ENCODE measurements around the gene GRM2. TPM values are rescaled to one million over a fixed set of nuclear protein-coding genes. Genes with fewer than 3 reads are reported as not detected.

Gene GRM2
- total and polyA plus RNA-seq, 10 of the 15 experiments (the other 5 are each of a cell fraction or from before 2014, with no cell fraction given) = 0.01 to 0.14 (median 0.06) TPM; not detected in 5

DNA sequence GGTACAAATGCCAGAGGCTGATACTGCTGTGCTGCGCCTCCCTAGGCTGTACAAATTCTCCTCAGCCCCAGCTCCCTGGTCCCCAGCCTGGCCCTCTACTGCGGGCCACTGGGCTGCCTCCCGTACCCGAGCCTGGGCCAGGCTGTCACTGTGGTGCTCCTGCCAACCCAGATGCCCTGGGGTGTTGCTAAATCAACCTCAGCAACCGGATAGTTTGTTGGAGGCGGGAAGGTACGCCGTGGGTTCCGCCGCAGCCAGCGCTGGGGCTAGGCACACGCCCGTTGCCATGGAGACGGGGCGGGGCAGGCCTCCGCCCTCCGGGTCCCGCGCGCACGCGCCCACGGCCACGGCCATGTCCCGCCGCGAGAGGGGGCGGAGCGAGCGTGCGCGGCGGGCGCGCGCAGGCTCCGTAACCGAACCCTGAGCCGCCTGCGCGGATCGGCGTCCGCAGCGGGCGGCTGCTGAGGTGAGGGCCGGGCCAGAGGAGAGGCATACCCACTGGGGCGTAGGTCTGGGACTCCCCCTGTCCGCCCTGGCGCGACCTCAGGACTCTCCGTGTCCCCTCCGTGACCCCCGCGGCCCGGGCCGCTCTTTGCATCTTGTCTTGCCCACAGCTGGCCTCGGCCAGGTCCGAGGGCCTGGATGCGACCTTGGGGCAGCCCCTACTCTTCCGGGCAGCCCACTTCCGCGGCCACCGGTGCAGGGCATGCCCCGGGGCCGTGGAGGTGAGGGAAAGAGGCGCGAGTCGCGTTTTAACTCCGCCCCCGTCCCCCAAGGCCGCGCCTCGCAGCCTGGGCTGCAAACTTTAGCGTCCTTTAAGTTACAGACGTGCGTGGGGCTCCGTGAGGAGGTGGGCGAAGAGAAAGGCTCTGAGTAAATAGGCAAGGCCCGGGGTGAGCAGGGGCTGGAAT lies 35.8 kb upstream of the GRM2 start, which contains the start of gene TEX264 (continued):
- TF ChIP-seq EGR1 (IDR thresholded peaks at IDR 0.05; ENCODE audit: borderline replicate concordance in 1 of 2, low read depth in 2 of 2, low read length in 2 of 2) = peak in 1 of 2 experiments; percentile 81; a peak in 2 of 3 replicates
- TF ChIP-seq CEBPZ (IDR thresholded peaks at IDR 0.05; ENCODE audit: low read depth, low read length) = no peak
- TF ChIP-seq ZNF384 (IDR thresholded peaks at IDR 0.05; ENCODE audit: borderline replicate concordance, low read depth, low read length) = no peak
- peak; percentile 85; the same call in 1 of the 2 replicates for TF ChIP-seq POLR2AphosphoS2 (IDR thresholded peaks at IDR 0.05; ENCODE audit: low read depth, low read length)
- TF ChIP-seq BMI1 (IDR thresholded peaks at IDR 0.05; ENCODE audit: borderline replicate concordance) = peak; percentile 96
- no peak for TF ChIP-seq ATF3 (IDR thresholded peaks at IDR 0.05; ENCODE audit: borderline replicate concordance, extremely low read depth, low read depth, low read length)
- TF ChIP-seq NKRF (conservative IDR thresholded peaks at IDR 0.05) = peak; percentile 45
- TF ChIP-seq, protein P1, sequence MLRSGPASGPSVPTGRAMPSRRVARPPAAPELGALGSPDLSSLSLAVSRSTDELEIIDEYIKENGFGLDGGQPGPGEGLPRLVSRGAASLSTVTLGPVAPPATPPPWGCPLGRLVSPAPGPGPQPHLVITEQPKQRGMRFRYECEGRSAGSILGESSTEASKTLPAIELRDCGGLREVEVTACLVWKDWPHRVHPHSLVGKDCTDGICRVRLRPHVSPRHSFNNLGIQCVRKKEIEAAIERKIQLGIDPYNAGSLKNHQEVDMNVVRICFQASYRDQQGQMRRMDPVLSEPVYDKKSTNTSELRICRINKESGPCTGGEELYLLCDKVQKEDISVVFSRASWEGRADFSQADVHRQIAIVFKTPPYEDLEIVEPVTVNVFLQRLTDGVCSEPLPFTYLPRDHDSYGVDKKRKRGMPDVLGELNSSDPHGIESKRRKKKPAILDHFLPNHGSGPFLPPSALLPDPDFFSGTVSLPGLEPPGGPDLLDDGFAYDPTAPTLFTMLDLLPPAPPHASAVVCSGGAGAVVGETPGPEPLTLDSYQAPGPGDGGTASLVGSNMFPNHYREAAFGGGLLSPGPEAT (IDR thresholded peaks at IDR 0.05; ENCODE audit: low read depth) = 0 out of 2 replicates have a peak, but pooled peaks have one; percentile 11
- 0 out of 2 replicates have a peak, but pooled peaks have one; percentile 7 for TF ChIP-seq CBFB (IDR thresholded peaks at IDR 0.05; ENCODE audit: low read depth)
- no peak; the same call in 1 of the 2 replicates for TF ChIP-seq CREB1 (IDR thresholded peaks at IDR 0.05; ENCODE audit: low read depth)
- TF ChIP-seq ESRRA (IDR thresholded peaks at IDR 0.05; ENCODE audit: low read length) = 0 out of 2 replicates have a peak, but pooled peaks have one; percentile 57
- TF ChIP-seq PBX3 (IDR thresholded peaks at IDR 0.05; ENCODE audit: insufficient replicate concordance, low read depth, low read length) = no peak
